H1 (cell line): ENCODE data around the gene RAMP3. TPM values are rescaled to one million over a fixed set of nuclear protein-coding genes. Genes with fewer than 3 reads are reported as not detected.

ENCODE experiments used
- CTCF ChIA-PET: fragments of 300-600 bp; sonication (Branson Sonifier 250); formaldehyde crosslinking; loops from one replicate; lab custom pipeline; 2021; ENCODE audit not compliant: partially characterized antibody; lab: Charles Lee
- POLR2A ChIA-PET: fragments of 300-600 bp; sonication (Branson Sonifier 250); formaldehyde crosslinking; loops from one replicate; lab custom pipeline; 2021; ENCODE audit warnings: inconsistent platforms; ENCODE audit not compliant: partially characterized antibody; lab: Charles Lee
- DNase-seq, 2 experiments: peaks; one replicate each; pipeline versions ENCODE4 v3.0.0 to v3.0.0-alpha.2; 2010 to 2022; ENCODE audit warnings: low spot score in 2 of 2, low read depth in 1 of 2, mixed read lengths in 1 of 2
- FAIRE-seq: peaks from 2 replicates; lab custom pipeline; 2011; peaks lifted over from hg19 to GRCh38; lab: Jason Lieb, UNC
- H2AFZ ChIP-seq: 2 replicates; pipeline ENCODE4 v1.8.1; 2012; ENCODE audit warnings: low read length, inconsistent platforms
- H2AK5ac ChIP-seq: 2 replicates; pipeline ENCODE4 v1.6.1; 2013; ENCODE audit warnings: low read depth, low read length
- H2BK120ac ChIP-seq: replicated peaks from 2 replicates; pipeline ENCODE3; 2013; ENCODE audit warnings: low read depth, low read length, inconsistent platforms
- H2BK12ac ChIP-seq: 2 replicates; pipeline ENCODE4 v1.6.1; 2013; ENCODE audit warnings: low read depth, low read length
- H2BK15ac ChIP-seq: 2 replicates; pipeline ENCODE4 v1.6.1; 2013; ENCODE audit warnings: low read length
- H2BK20ac ChIP-seq: 2 replicates; pipeline ENCODE4 v1.6.1; 2013; ENCODE audit warnings: low read length
- H2BK5ac ChIP-seq: 2 replicates; pipeline ENCODE4 v1.6.1; 2013; ENCODE audit warnings: low read depth, low read length
- H3K14ac ChIP-seq: 2 replicates; pipeline ENCODE4 v1.6.1; 2013; ENCODE audit warnings: inconsistent platforms; ENCODE audit not compliant: insufficient read length
- H3K18ac ChIP-seq: 2 replicates; pipeline ENCODE4 v1.6.1; 2013; ENCODE audit warnings: low read length; ENCODE audit errors: extremely low read depth
- H3K23ac ChIP-seq: 2 replicates; pipeline ENCODE4 v1.6.1; 2013; ENCODE audit warnings: inconsistent platforms; ENCODE audit not compliant: insufficient read length
- H3K23me2 ChIP-seq: 2 replicates; pipeline ENCODE4 v1.6.1; 2013; ENCODE audit warnings: low read depth, low read length
- H3K27ac ChIP-seq: 2 replicates; pipeline ENCODE4 v1.6.1; 2011; ENCODE audit warnings: low read depth, low read length, inconsistent platforms
- H3K27me3 ChIP-seq, 4 experiments: replicated peaks in 1 of 4; 1 replicate in 1 of 4; 2 replicates in 3 of 4; pipeline versions ENCODE4 v1.6.1 to v1.8.1; 2011 to 2013; ENCODE audit warnings: low read length in 3 of 4, mild to moderate bottlenecking in 3 of 4, inconsistent platforms in 2 of 4, mixed read lengths in 2 of 4, moderate library complexity in 1 of 4; ENCODE audit not compliant: control insufficient read depth in 3 of 4, insufficient read depth in 3 of 4; ENCODE audit errors: extremely low read depth in 1 of 4
- H3K36me3 ChIP-seq, 4 experiments: 2 replicates each; pipeline versions ENCODE4 v1.6.1 to v1.8.1; 2011 to 2013; ENCODE audit warnings: mild to moderate bottlenecking in 4 of 4, low read length in 3 of 4, moderate library complexity in 2 of 4, control low read depth in 1 of 4, inconsistent platforms in 1 of 4; ENCODE audit not compliant: insufficient read depth in 4 of 4, control insufficient read depth in 2 of 4
- H3K4ac ChIP-seq: replicated peaks from 2 replicates; pipeline ENCODE3; 2013; ENCODE audit warnings: low read length, low read depth, mixed read lengths, inconsistent platforms; ENCODE audit not compliant: insufficient read length
- H3K4me1 ChIP-seq, 4 experiments: replicated peaks in 1 of 4; 1 replicate in 1 of 4; 2 replicates in 3 of 4; pipeline versions ENCODE4 v1.6.1 to v1.8.1; 2011 to 2013; ENCODE audit warnings: low read length in 3 of 4, inconsistent platforms in 2 of 4, mixed read lengths in 1 of 4; ENCODE audit not compliant: insufficient read depth in 4 of 4, control insufficient read depth in 3 of 4
- H3K4me2 ChIP-seq, 2 experiments: 2 replicates each; pipeline versions ENCODE4 v1.6.1 to v1.8.1; 2011 to 2013; ENCODE audit warnings: low read depth in 2 of 2, low read length in 2 of 2, control low read depth in 1 of 2, inconsistent platforms in 1 of 2, mild to moderate bottlenecking in 1 of 2; ENCODE audit not compliant: insufficient read depth in 1 of 2
- H3K4me3 ChIP-seq, 4 experiments: fragments of 200-600, 300-600 bp in 1 of 4; sonication (generic), shearing (Covaris generic), sonication (Bioruptor Twin) in 1 of 4; 2 replicates each; pipeline versions ENCODE4 v1.5.1 to v1.8.1; 2011 to 2016; ENCODE audit warnings: low read length in 4 of 4, low read depth in 3 of 4, control low read depth in 2 of 4, inconsistent platforms in 2 of 4, mild to moderate bottlenecking in 2 of 4, mixed read lengths in 1 of 4, moderate library complexity in 1 of 4; ENCODE audit not compliant: insufficient read depth in 2 of 4; ENCODE audit errors: extremely low read depth in 1 of 4
- H3K56ac ChIP-seq: replicated peaks from 2 replicates; pipeline ENCODE3; 2013; ENCODE audit warnings: low read depth, mild to moderate bottlenecking, mixed read lengths, low read length, inconsistent platforms; ENCODE audit not compliant: insufficient read length
- H3K79me1 ChIP-seq: 2 replicates; pipeline ENCODE4 v1.6.1; 2013; ENCODE audit warnings: low read depth, low read length, control low read depth
- H3K79me2 ChIP-seq, 2 experiments: 2 replicates each; pipeline versions ENCODE4 v1.6.1 to v1.8.1; 2012 to 2013; ENCODE audit warnings: low read length in 2 of 2, mild to moderate bottlenecking in 2 of 2, inconsistent platforms in 1 of 2; ENCODE audit not compliant: insufficient read depth in 2 of 2, control insufficient read depth in 1 of 2
- H3K9ac ChIP-seq, 4 experiments: replicated peaks in 1 of 4; 1 replicate in 1 of 4; 2 replicates in 3 of 4; pipeline versions ENCODE4 v1.6.1 to v1.8.1; 2011 to 2013; ENCODE audit warnings: low read depth in 3 of 4, low read length in 3 of 4, control low read depth in 2 of 4, mild to moderate bottlenecking in 2 of 4, moderate library complexity in 2 of 4, inconsistent platforms in 1 of 4; ENCODE audit errors: extremely low read depth in 1 of 4
- H3K9me3 ChIP-seq, 2 experiments: 2 replicates each; pipeline versions ENCODE4 v1.6.1 to v1.8.1; 2012 to 2013; ENCODE audit warnings: mild to moderate bottlenecking in 2 of 2, moderate library complexity in 2 of 2, control low read depth in 1 of 2, inconsistent platforms in 1 of 2, low read depth in 1 of 2, low read length in 1 of 2, mixed read lengths in 1 of 2; ENCODE audit not compliant: insufficient read depth in 2 of 2
- H4K20me1 ChIP-seq, 2 experiments: replicated peaks in 1 of 2; 2 replicates each; pipeline versions ENCODE3 to v1.8.1; 2011 to 2013; ENCODE audit warnings: inconsistent platforms in 2 of 2, low read length in 2 of 2, mild to moderate bottlenecking in 1 of 2; ENCODE audit not compliant: insufficient read depth in 2 of 2, control insufficient read depth in 1 of 2
- H4K5ac ChIP-seq: 2 replicates; pipeline ENCODE4 v1.6.1; 2013; ENCODE audit warnings: low read length, low read depth, mixed read lengths, inconsistent platforms; ENCODE audit not compliant: insufficient read length
- H4K8ac ChIP-seq: 2 replicates; pipeline ENCODE4 v1.8.0; 2013; ENCODE audit warnings: mild to moderate bottlenecking, moderate library complexity, low read length, inconsistent platforms; ENCODE audit not compliant: insufficient read depth; ENCODE audit errors: extremely low read depth
- H4K91ac ChIP-seq: replicated peaks from 2 replicates; pipeline ENCODE3; 2013; ENCODE audit warnings: low read length, mixed read lengths, inconsistent platforms; ENCODE audit not compliant: insufficient read length
- HDAC2 ChIP-seq, 2 experiments: fragments of 300-600 bp in 1 of 2; sonication (generic) in 1 of 2; IDR thresholded peaks; 2 replicates each; pipeline ENCODE4 v1.6.1; 2011 to 2012; ENCODE audit warnings: low read depth in 2 of 2, low read length in 2 of 2, mild to moderate bottlenecking in 2 of 2, moderate library complexity in 2 of 2, borderline replicate concordance in 1 of 2, inconsistent platforms in 1 of 2
- JUND ChIP-seq: IDR thresholded peaks from 2 replicates; pipeline ENCODE4 v1.6.1; 2011; ENCODE audit warnings: mild to moderate bottlenecking, improper control_type of control experiment, low read length
- NANOG ChIP-seq: IDR thresholded peaks from 2 replicates; pipeline ENCODE4 v1.6.1; 2011; ENCODE audit warnings: low read length, low read depth, mild to moderate bottlenecking, inconsistent platforms; ENCODE audit not compliant: insufficient read depth, poor library complexity, severe bottlenecking
- SP2 ChIP-seq: IDR thresholded peaks from 2 replicates; pipeline ENCODE4 v1.6.1; 2012; ENCODE audit warnings: mild to moderate bottlenecking, low read length, inconsistent platforms
- SP4 ChIP-seq: IDR thresholded peaks from 2 replicates; pipeline ENCODE4 v1.6.1; 2012; ENCODE audit warnings: low read length, inconsistent platforms
- TAF1 ChIP-seq: IDR thresholded peaks from 2 replicates; pipeline ENCODE4 v1.6.1; 2011; ENCODE audit warnings: mild to moderate bottlenecking, low read depth, low read length
- YY1 ChIP-seq: IDR thresholded peaks from 2 replicates; pipeline ENCODE4 v1.6.1; 2011; ENCODE audit warnings: low read depth, mild to moderate bottlenecking, low read length
- ZNF274 ChIP-seq: IDR thresholded peaks from 2 replicates; pipeline ENCODE4 v1.7.0; 2012; ENCODE audit warnings: low read length, borderline replicate concordance; ENCODE audit errors: extremely low read depth
- WGBS, 2 experiments: shearing (Covaris generic) in 1 of 2; methylation state at CpG; one replicate each; pipeline versions ENCODE4 v1.1.6 to v1.1.7; 2013 to 2015; ENCODE audit warnings: low lambda C conversion rate in 2 of 2, mixed read lengths in 2 of 2, inconsistent platforms in 1 of 2, low coverage in 1 of 2, missing lambda C conversion rate in 1 of 2; ENCODE audit not compliant: insufficient replicate concordance in 2 of 2, insufficient coverage in 1 of 2, insufficient read length in 1 of 2; ENCODE audit errors: extremely low coverage in 1 of 2, missing lambda C conversion rate in 1 of 2; 5-methylcytosine and 5-hydroxymethylcytosine counted together
- polyA plus RNA-seq, 7 experiments: library from polyadenylated mRNA; depleted of rRNA in 3 of 7; stranded (reverse) in 5 of 7; unstranded in 2 of 7; fragments of >200 nt in 5 of 7; fragments of 200-250 nt in 2 of 7; gene quantifications; 1 replicate in 5 of 7; 2 replicates in 1 of 7; 4 replicates in 1 of 7; pipeline versions ENCODE4 v1.2.1 to v1.2.3, GENCODE V29; 2011 to 2013; ENCODE audit warnings: missing spikeins in 2 of 7, mixed read lengths in 2 of 7
- total RNA-seq: library from RNA; stranded (reverse); fragmentation: NEBNext Ultra II Directional; extraction: Animal tissue kit (Norgen Biotek cat#: 25700); gene quantifications from 2 replicates; pipeline ENCODE4 v1.2.1, GENCODE V29; 2021
- TF ChIP-seq, protein P1 (sequence below), 3 experiments: IDR thresholded peaks; 1 replicate in 2 of 3; 2 replicates in 1 of 3; pipeline versions ENCODE4 v1.5.1 to v1.6.1; 2011; ENCODE audit warnings: low read length in 3 of 3, mild to moderate bottlenecking in 3 of 3, inconsistent platforms in 2 of 3, low read depth in 1 of 3, moderate library complexity in 1 of 3; ENCODE audit not compliant: insufficient read depth in 1 of 3; ENCODE audit errors: control extremely low read depth in 1 of 3

RAMP3 gene
- total and polyA plus RNA-seq, 2 of the 8 experiments (the other 6 are each of a cell fraction or from before 2014, with no cell fraction given) = 0.88 to 0.98 TPM

DNA sequence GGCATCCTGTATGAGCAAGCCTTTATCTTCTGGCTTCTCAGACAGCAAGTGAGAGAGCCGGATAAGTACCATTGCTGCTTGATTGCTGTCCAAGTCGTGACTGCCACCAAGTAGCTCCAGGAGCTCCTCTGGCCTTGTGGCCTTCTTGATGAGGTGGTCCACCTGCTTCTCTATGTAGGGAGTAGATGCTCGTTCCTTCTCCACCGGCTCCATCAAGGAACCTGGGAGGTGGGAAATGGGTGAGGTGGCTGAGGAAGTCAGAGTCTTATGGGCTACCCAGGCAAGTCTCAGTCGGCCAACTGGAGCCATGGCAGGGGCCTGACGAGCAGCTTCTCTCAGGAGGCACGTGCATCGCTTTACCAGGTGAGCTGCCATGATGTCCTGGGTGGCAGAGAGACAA, 48.7 kb upstream of the RAMP3 start:
- H2BK15ac ChIP-seq = no peak overlapping the region
- H3K56ac ChIP-seq = no peak overlapping the region
- H4K5ac ChIP-seq = no peak overlapping the region
- 81% methylated on average over 8 of the region's 8 CpGs; no CpG with 5 or more reads in 1 of the 2 experiments for WGBS, 2 experiments
- no peak overlapping the region for H2BK5ac ChIP-seq
- H3K4me2 ChIP-seq = no peak overlapping the region
- H3K27me3 ChIP-seq = no peaks in the 10 kb centered on the region
- peaks cover 8 to 50% of the 10 kb centered on the region in 2 experiments for H3K79me2 ChIP-seq
- H2BK120ac ChIP-seq = no peak overlapping the region
- H3K4me3 ChIP-seq = no peak overlapping the region
- H3K9ac ChIP-seq = no peak overlapping the region
- no peaks in the 10 kb centered on the region for H3K9me3 ChIP-seq
- H2BK20ac ChIP-seq = no peak overlapping the region
- TF ChIP-seq SP4 (no peak), NANOG (no peak), JUND (no peak), ZNF274 (no peak), YY1 (no peak), TAF1 (no peak), SP2 (no peak), HDAC2 (IDR thresholded peaks at IDR 0.05; ENCODE audit: borderline replicate concordance in 1 of 2, low read depth in 2 of 2, low read length in 2 of 2) (no peak)
- TF ChIP-seq, protein P1, sequence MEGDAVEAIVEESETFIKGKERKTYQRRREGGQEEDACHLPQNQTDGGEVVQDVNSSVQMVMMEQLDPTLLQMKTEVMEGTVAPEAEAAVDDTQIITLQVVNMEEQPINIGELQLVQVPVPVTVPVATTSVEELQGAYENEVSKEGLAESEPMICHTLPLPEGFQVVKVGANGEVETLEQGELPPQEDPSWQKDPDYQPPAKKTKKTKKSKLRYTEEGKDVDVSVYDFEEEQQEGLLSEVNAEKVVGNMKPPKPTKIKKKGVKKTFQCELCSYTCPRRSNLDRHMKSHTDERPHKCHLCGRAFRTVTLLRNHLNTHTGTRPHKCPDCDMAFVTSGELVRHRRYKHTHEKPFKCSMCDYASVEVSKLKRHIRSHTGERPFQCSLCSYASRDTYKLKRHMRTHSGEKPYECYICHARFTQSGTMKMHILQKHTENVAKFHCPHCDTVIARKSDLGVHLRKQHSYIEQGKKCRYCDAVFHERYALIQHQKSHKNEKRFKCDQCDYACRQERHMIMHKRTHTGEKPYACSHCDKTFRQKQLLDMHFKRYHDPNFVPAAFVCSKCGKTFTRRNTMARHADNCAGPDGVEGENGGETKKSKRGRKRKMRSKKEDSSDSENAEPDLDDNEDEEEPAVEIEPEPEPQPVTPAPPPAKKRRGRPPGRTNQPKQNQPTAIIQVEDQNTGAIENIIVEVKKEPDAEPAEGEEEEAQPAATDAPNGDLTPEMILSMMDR (IDR thresholded peaks at IDR 0.05; ENCODE audit: control extremely low read depth in 1 of 3, insufficient read depth in 1 of 3, low read depth in 1 of 3, low read length in 3 of 3) = no peak
- ChIA-PET POLR2A (interaction anchor here (0.9 to 4.3 kb wide), 4 partner anchors 9 to 125 kb away, joined by 3 to 27 read pairs (median 10); no protein-coding TSS in a partner anchor), CTCF (interaction anchor here (2.1 kb wide), 1 partner anchor 27 kb away, joined by 6 read pairs; no protein-coding TSS in a partner anchor)
- H3K23me2 ChIP-seq = no peaks in the 10 kb centered on the region; the same call in 1 of the 2 replicates
- no peak overlapping the region for H4K91ac ChIP-seq
- H2BK12ac ChIP-seq = no peak overlapping the region
- H4K8ac ChIP-seq = no peak overlapping the region
- no peak overlapping the region for H3K14ac ChIP-seq
- H3K36me3 ChIP-seq = peaks cover 43 to 55% (median 51%) of the 10 kb centered on the region in 4 experiments
- peaks cover 0 to 3% (median under 1%) of the 10 kb centered on the region in 4 experiments; a peak in 2 of 7 replicates for H3K4me1 ChIP-seq
- no peak overlapping the region for H2AFZ ChIP-seq
- H3K27ac ChIP-seq = no peak overlapping the region
- H3K23ac ChIP-seq = no peak overlapping the region
- peaks cover 12 to 30% of the 10 kb centered on the region in 2 experiments for H4K20me1 ChIP-seq
- no peak for FAIRE-seq
- H3K4ac ChIP-seq = no peak overlapping the region
- H3K79me1 ChIP-seq = peaks cover 10% of the 10 kb centered on the region
- no peak overlapping the region for H3K18ac ChIP-seq
- no peak for DNase-seq
- no peak overlapping the region for H2AK5ac ChIP-seq
